Ramos (cell line): ENCODE data around the gene CDH13.

Source experiments
- in situ Hi-C: fragments of 300-500 bp; cut with MboI; formaldehyde crosslinking; loops from one replicate; pipeline ENCODE4 v1.14.3; 2022; ENCODE audit warnings: low sequenced_read_pairs; ENCODE audit not compliant: unreplicated experiment

CDH13 gene

DNA sequence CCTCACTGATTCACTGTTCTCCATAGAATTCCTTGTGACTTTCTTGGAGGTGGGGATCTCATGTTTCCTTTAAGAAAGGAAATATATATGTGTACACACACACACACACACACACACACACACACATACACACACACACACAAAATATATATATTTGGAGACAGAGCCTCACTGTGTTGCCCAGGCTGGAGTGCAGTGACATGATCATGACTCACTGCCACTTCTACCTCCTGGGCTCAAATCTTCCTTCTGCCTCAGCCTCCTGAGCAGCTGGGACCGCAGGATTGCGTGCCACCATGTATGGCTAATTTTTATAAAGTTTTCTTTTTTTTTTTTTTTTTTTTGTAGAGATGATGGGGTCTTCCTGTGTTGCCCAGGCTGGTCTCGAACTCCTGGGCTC is 45.9 kb downstream of the CDH13 start:
- in situ Hi-C loops = no loop called here

DNA sequence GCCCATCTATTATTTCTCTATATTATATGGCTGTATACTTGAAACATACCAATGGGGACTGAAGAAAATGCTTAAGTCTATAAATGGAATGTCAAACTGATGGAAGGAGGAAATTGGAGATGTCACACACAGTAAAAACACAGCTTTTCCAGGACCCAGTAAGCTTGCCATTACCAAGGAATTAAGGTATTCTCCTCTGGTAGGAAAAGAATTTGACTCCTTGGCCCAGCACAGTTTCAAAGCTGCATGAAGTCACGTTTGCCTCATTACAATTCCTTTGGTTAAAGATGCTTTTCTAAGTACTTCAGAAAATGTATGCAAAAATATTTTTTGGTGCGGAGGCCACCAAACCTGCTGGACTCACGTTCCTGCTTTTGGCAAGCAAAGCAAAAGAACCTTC is 48.5 kb downstream of the CDH13 start:
- in situ Hi-C loops = no loop called here

DNA sequence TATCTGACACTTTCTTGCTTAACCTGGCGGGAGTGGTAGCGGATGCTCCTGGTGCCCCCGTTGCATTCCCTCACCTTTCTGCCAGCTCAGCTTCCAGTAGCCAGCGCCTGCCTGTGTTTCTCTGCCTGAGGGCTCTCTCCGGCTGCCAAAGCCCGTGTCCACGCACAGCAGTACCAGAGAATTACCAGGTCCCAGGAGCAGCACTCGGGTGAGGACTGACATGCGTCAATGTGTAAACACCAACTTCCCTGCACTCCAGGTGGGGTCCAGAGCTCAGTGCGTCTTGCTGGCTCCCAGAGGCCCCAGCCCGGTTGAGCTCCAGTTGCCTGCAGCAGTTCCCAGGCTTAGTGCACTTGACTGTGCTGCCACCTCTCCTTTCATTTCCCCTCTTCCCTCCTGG is 54.8 kb downstream of the CDH13 start:
- in situ Hi-C loops = no loop called here

DNA sequence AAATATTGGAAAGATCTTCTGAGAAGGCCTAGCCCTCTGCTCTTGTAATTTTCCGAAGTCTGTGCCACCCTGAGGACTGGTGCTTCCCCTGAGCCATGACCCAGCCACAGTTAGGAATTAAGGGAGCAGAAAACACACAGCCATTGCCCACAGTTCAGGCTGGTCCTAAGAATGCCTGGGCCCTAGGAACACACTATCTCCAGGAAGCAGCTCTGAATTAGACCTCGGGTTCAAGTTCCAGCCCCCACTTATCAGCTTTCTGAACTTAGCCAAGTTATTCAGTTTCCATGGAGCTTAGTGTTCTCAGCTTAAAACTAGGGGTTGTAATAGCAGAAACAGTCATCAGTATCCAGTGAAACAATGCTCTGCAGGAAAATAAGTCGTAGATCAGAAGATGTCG is 56.0 kb downstream of the CDH13 start:
- in situ Hi-C loops = no loop called here

- in situ Hi-C loops = no loop called here
These were observed 57.5 kb downstream of the CDH13 start for GRCh38 chr16:82684256-82684655.

- in situ Hi-C loops = no loop called here
These were observed 58.8 kb downstream of the CDH13 start for GRCh38 chr16:82685526-82685925.

GRCh38 chr16:82694239-82694874 is 67.6 kb downstream of the CDH13 start:
- in situ Hi-C loops = no loop called here

DNA sequence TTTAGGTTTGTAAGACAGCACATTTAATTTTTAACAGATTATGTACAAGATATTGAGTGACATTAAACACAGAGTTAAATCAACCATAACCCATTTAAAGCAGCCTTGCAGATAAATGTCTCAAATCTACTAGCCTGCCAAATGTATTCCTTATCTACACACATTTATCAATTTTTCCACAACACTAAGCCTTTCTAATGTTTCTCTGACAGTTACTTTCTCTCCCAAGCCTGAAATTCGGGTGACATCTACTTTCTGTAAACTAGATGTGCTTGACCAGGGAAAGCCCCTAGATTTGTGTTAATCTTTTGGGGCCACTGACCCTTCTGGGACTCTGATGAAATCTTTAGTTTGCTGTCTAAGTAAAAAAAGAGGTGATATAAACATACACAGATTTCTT is 69.0 kb downstream of the CDH13 start:
- in situ Hi-C loops = no loop called here

DNA sequence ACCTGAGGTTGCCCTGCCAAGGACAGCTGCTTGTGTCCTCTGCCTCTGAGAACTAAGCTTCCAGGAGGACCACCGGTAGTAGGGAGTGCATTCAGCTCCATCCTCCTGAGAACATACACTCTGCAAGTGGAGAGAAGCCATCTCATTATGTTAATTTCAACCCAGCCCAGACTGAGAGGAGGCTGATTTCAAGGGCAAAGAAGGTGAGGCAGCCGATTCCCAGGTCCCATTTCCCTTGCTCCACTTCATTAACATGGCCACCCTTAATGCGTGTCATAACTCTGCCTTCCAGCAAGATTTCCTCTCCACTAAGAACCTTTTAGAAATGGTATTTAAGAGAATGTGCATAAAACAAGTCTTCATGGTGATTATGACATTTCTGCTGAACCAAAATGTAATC is 72.5 kb downstream of the CDH13 start:
- in situ Hi-C loops = no loop called here

GRCh38 chr16:82699711-82700495 is 73.1 kb downstream of the CDH13 start:
- in situ Hi-C loops = no loop called here

GRCh38 chr16:82700541-82701235 is 73.9 kb downstream of the CDH13 start:
- in situ Hi-C loops = no loop called here

GRCh38 chr16:82701442-82701955 is 74.7 kb downstream of the CDH13 start:
- in situ Hi-C loops = no loop called here

GRCh38 chr16:82703161-82703560 is 76.4 kb downstream of the CDH13 start:
- in situ Hi-C loops = no loop called here

DNA sequence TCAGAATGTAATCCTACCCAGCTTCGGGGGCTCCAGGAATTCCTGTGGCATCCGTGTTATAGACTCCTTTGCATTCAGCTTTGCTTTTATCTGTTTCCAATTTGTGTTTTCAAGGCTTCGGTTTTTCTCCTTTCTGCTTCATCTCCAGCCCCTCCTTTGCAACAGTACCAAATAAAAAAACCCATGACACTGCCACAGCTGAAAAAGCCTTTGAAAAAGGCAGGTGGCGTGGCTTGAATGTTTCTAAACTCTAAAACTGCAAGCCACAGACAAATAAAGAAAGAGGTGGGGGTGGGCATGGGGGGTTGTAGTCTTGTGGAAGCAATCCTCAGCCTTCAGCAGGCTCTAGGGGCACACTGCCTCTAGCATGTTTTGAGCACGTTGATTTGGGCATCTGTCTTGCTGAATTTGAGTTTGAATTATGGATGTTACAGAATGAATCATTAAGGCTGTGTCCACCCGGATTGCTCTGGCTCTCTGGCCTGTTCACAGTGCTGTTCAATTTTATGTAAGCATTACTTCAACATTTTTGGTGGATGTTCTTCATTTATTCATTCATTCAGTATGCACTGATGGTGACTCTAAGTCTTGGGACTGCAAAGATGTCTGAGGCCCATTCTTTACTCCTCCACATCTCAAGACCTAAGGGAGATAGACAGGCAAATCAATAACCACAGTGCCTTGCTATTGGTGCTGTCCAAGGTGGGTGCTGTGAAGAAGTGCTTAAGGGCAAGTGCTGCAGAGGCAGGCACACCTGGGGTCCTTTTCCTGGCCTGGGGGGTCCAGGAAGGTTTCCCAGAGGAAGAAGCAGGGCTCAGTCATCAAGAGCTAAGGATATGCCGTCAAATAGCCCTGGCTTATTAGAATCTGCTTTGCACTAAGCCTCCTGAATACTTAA is 77.4 kb downstream of the CDH13 start:
- in situ Hi-C loops = no loop called here

GRCh38 chr16:82709987-82710386 is 83.2 kb downstream of the CDH13 start:
- in situ Hi-C loops = no loop called here

DNA sequence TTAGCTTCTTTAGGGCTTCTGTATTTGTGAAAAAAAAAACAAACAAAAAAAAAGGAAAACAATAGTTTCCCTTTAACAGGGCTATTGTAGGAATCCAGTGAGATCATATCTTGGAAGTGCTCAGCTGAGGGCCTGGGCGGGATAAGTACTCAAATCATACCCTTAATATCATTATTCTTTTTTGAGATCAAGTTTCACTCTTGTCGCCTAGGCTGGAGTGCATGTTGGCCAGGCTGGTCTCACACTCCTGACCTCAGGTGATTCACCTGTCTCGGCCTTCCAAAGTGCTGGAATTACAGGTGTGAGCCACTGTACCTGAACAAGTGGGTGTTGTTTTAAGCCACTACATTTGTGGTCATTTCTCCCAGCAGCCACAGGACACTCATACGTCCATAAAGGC is 87.0 kb downstream of the CDH13 start:
- in situ Hi-C loops = no loop called here

- in situ Hi-C loops = no loop called here
These were observed 88.4 kb downstream of the CDH13 start for GRCh38 chr16:82715160-82715559.

GRCh38 chr16:82715833-82716232 is 89.1 kb downstream of the CDH13 start:
- in situ Hi-C loops = no loop called here

DNA sequence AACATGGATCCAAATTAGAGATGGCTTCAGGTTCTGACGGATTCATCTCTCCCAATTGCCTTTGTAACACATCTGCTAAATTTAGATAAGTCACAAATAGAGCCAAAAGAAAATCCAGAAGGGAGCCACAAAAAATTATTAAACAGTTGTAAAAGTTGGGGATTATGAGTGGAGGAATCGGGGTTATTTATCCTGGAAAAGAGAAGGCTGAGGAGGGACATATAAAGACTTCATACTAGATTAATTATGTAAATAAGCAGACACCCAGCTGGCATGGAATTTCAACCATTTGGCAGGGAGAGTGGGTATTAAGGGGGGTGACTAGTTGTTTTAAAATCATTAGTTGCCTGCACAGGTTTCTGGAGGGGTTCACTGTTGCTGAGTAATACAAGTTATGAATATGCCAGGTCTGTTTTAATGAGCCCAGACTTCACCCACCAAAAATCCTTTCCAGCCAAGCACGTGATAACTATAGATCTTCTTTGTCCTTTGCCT is 89.6 kb downstream of the CDH13 start:
- in situ Hi-C loops = no loop called here

- in situ Hi-C loops = no loop called here
These were observed 93.6 kb downstream of the CDH13 start for GRCh38 chr16:82720414-82720813.
